ENCODE data around the gene ENO3.

ENO3 gene

GRCh38 chr17:4973256-4974114 lies 22.6 kb downstream of the ENO3 start:
- TF ChIP-seq CTCF (IDR thresholded peaks at IDR 0.05; ENCODE audit: low read depth, low read length) = no peak
- no peaks in the 10 kb centered on the region for H3K36me3 ChIP-seq
- no peaks in the 10 kb centered on the region for H3K27me3 ChIP-seq
- H3K4me1 ChIP-seq = no peaks in the 10 kb centered on the region
- no peak for DNase-seq
- no peak overlapping the region for H3K4me3 ChIP-seq (ENCODE audit: low read depth, low read length)
- no peaks in the 10 kb centered on the region for H3K9me3 ChIP-seq

- no peaks in the 10 kb centered on the region for H3K9me3 ChIP-seq
- H3K27me3 ChIP-seq = no peaks in the 10 kb centered on the region
- no peak for TF ChIP-seq CTCF (IDR thresholded peaks at IDR 0.05; ENCODE audit: low read depth, low read length)
- DNase-seq = no peak
- H3K4me1 ChIP-seq = no peaks in the 10 kb centered on the region
- no peaks in the 10 kb centered on the region for H3K36me3 ChIP-seq
- no peak overlapping the region for H3K4me3 ChIP-seq (ENCODE audit: low read depth, low read length)
Observed at GRCh38 chr17:4974115-4974670, 23.3 kb downstream of the ENO3 start.

GRCh38 chr17:4978726-4979125 lies 27.8 kb downstream of the ENO3 start:
- H3K9me3 ChIP-seq = no peaks in the 10 kb centered on the region
- no peak overlapping the region for H3K4me3 ChIP-seq (ENCODE audit: low read depth, low read length)
- H3K36me3 ChIP-seq = no peaks in the 10 kb centered on the region
- no peaks in the 10 kb centered on the region for H3K27me3 ChIP-seq
- TF ChIP-seq CTCF (IDR thresholded peaks at IDR 0.05; ENCODE audit: low read depth, low read length) = no peak
- no peaks in the 10 kb centered on the region; the same call in 1 of the 2 replicates for H3K4me1 ChIP-seq
- no peak for DNase-seq

GRCh38 chr17:4980644-4981216 lies 29.8 kb downstream of the ENO3 start:
- H3K36me3 ChIP-seq = no peaks in the 10 kb centered on the region
- DNase-seq = peak; percentile 51

GRCh38 chr17:4982305-4982704 lies 31.4 kb downstream of the ENO3 start:
- Histone ChIP-seq H3K4me3 (ENCODE audit: low read depth, low read length) (no peak overlapping the region), H3K36me3 (no peaks in the 10 kb centered on the region), H3K9me3 (no peaks in the 10 kb centered on the region), H3K27me3 (no peaks in the 10 kb centered on the region), H3K4me1 (no peaks in the 10 kb centered on the region; the same call in 1 of the 2 replicates)
- no peak for DNase-seq
- no peak for TF ChIP-seq CTCF (IDR thresholded peaks at IDR 0.05; ENCODE audit: low read depth, low read length)

More at GRCh38 chr17:4980644-4981216, 29.8 kb downstream of the ENO3 start:
- TF ChIP-seq CTCF (IDR thresholded peaks at IDR 0.05; ENCODE audit: low read depth, low read length) = peak; percentile 65
- Histone ChIP-seq H3K4me1 (no peaks in the 10 kb centered on the region; the same call in 1 of the 2 replicates), H3K4me3 (ENCODE audit: low read depth, low read length) (no peak overlapping the region), H3K27me3 (no peaks in the 10 kb centered on the region), H3K9me3 (no peaks in the 10 kb centered on the region)

GRCh38 chr17:4986403-4986802 lies 35.5 kb downstream of the ENO3 start:
- no peak for DNase-seq
- peak overlapping the region; percentile 66 for H3K4me3 ChIP-seq (ENCODE audit: low read depth, low read length)
- no peaks in the 10 kb centered on the region for H3K27me3 ChIP-seq
- H3K9me3 ChIP-seq = no peaks in the 10 kb centered on the region
- H3K4me1 ChIP-seq = no peaks in the 10 kb centered on the region
- no peaks in the 10 kb centered on the region for H3K36me3 ChIP-seq
- no peak for TF ChIP-seq CTCF (IDR thresholded peaks at IDR 0.05; ENCODE audit: low read depth, low read length)
